Measurements from ENCODE around the gene PDZD8.
A peak's percentile ranks its signal among the peaks of the same experiment; 100 is the strongest.

Gene PDZD8

GRCh38 chr10:117352724-117353123 is 22.5 kb downstream of the PDZD8 start:
- FAIRE-seq: no peak
- TF ChIP-seq PAX5 (IDR thresholded peaks at IDR 0.05; ENCODE audit: insufficient read depth, low read length, severe bottlenecking): no peak
- TF ChIP-seq POLR2AphosphoS5 (IDR thresholded peaks at IDR 0.05; ENCODE audit: low read depth, low read length): no peak
- TF ChIP-seq POLR2A (IDR thresholded peaks at IDR 0.05; ENCODE audit: low read depth, low read length): no peak
- no peak for TF ChIP-seq TAF1 (IDR thresholded peaks at IDR 0.05; ENCODE audit: low read depth, low read length)
- TF ChIP-seq POU2F2 (IDR thresholded peaks at IDR 0.05; ENCODE audit: low read depth, low read length): no peak
- no peak for TF ChIP-seq SPI1 (IDR thresholded peaks at IDR 0.05; ENCODE audit: low read depth, low read length)
- DNase-seq (ENCODE audit: insufficient read length, low spot score): no peak

- no peak for DNase-seq (ENCODE audit: insufficient read length, low spot score)
- FAIRE-seq: no peak
- no peak for TF ChIP-seq POLR2A (IDR thresholded peaks at IDR 0.05; ENCODE audit: low read depth, low read length)
- TF ChIP-seq POU2F2 (IDR thresholded peaks at IDR 0.05; ENCODE audit: low read depth, low read length): no peak
- TF ChIP-seq POLR2AphosphoS5 (IDR thresholded peaks at IDR 0.05; ENCODE audit: low read depth, low read length): no peak
- no peak for TF ChIP-seq SPI1 (IDR thresholded peaks at IDR 0.05; ENCODE audit: low read depth, low read length)
- TF ChIP-seq PAX5 (IDR thresholded peaks at IDR 0.05; ENCODE audit: insufficient read depth, low read length, severe bottlenecking): no peak
- no peak for TF ChIP-seq TAF1 (IDR thresholded peaks at IDR 0.05; ENCODE audit: low read depth, low read length)
These were observed 23.2 kb downstream of the PDZD8 start for GRCh38 chr10:117351996-117352395.

DNA sequence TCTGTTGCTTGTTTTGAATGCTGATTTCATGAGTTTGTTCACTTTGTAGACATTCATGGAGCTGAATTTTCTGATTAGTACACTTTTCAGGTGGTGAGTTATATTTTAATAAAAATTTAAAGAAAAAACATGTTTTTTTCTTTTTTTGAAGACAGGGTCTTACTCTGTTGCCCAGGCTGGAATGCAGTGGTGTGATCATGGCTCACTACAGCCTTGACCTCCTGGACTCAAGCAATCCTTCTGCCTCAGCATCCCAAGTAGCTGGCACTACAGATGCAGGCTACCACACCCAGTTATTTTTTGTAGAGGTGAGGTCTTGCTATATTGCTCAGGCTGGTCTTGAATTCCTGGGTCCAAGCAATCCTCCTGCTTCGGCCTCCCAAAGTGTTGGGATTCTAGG is 23.7 kb downstream of the PDZD8 start:
- DNase-seq (ENCODE audit: insufficient read length, low spot score) (no peak), FAIRE-seq (no peak)
- TF ChIP-seq TAF1 (IDR thresholded peaks at IDR 0.05; ENCODE audit: low read depth, low read length) (no peak), POLR2AphosphoS5 (IDR thresholded peaks at IDR 0.05; ENCODE audit: low read depth, low read length) (no peak), PAX5 (IDR thresholded peaks at IDR 0.05; ENCODE audit: insufficient read depth, low read length, severe bottlenecking) (no peak), SPI1 (IDR thresholded peaks at IDR 0.05; ENCODE audit: low read depth, low read length) (no peak), POLR2A (IDR thresholded peaks at IDR 0.05; ENCODE audit: low read depth, low read length) (no peak), POU2F2 (IDR thresholded peaks at IDR 0.05; ENCODE audit: low read depth, low read length) (no peak)

DNA sequence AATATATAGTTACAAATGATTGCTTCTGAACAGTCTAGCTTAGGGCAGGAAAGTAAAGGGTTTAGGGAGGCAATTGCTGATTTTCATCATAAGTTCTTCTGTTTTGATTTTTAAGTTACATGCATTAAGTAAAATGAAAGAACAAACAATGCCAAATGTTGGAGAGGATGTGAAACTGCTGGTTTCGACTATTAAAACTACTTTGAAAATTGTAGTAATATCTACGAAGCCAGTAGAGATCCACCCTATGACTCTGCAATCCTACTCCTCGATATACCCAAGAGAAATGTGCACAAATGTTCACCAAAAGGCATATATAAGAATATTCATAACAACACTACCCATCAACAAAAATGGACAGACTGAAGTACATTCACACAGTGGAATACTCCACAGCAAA is 24.3 kb downstream of the PDZD8 start:
- TF ChIP-seq SPI1 (IDR thresholded peaks at IDR 0.05; ENCODE audit: low read depth, low read length) (peak; percentile 90), PAX5 (IDR thresholded peaks at IDR 0.05; ENCODE audit: insufficient read depth, low read length, severe bottlenecking) (no peak)
- FAIRE-seq: no peak
- DNase-seq (ENCODE audit: insufficient read length, low spot score): no peak

- FAIRE-seq: no peak
- DNase-seq (ENCODE audit: insufficient read length, low spot score): no peak
- no peak for TF ChIP-seq POLR2AphosphoS5 (IDR thresholded peaks at IDR 0.05; ENCODE audit: low read depth, low read length)
- no peak for TF ChIP-seq SPI1 (IDR thresholded peaks at IDR 0.05; ENCODE audit: low read depth, low read length)
- no peak for TF ChIP-seq POU2F2 (IDR thresholded peaks at IDR 0.05; ENCODE audit: low read depth, low read length)
- TF ChIP-seq TAF1 (IDR thresholded peaks at IDR 0.05; ENCODE audit: low read depth, low read length): no peak
- TF ChIP-seq POLR2A (IDR thresholded peaks at IDR 0.05; ENCODE audit: low read depth, low read length): no peak
- no peak for TF ChIP-seq PAX5 (IDR thresholded peaks at IDR 0.05; ENCODE audit: insufficient read depth, low read length, severe bottlenecking)
These were observed 27.0 kb downstream of the PDZD8 start for GRCh38 chr10:117348236-117348635.

GRCh38 chr10:117346574-117346973 is 28.7 kb downstream of the PDZD8 start:
- no peak for DNase-seq (ENCODE audit: insufficient read length, low spot score)
- no peak for FAIRE-seq
- TF ChIP-seq POU2F2 (IDR thresholded peaks at IDR 0.05; ENCODE audit: low read depth, low read length): no peak
- no peak for TF ChIP-seq POLR2AphosphoS5 (IDR thresholded peaks at IDR 0.05; ENCODE audit: low read depth, low read length)
- no peak for TF ChIP-seq POLR2A (IDR thresholded peaks at IDR 0.05; ENCODE audit: low read depth, low read length)
- TF ChIP-seq SPI1 (IDR thresholded peaks at IDR 0.05; ENCODE audit: low read depth, low read length): no peak
- TF ChIP-seq PAX5 (IDR thresholded peaks at IDR 0.05; ENCODE audit: insufficient read depth, low read length, severe bottlenecking): no peak
- TF ChIP-seq TAF1 (IDR thresholded peaks at IDR 0.05; ENCODE audit: low read depth, low read length): no peak

DNA sequence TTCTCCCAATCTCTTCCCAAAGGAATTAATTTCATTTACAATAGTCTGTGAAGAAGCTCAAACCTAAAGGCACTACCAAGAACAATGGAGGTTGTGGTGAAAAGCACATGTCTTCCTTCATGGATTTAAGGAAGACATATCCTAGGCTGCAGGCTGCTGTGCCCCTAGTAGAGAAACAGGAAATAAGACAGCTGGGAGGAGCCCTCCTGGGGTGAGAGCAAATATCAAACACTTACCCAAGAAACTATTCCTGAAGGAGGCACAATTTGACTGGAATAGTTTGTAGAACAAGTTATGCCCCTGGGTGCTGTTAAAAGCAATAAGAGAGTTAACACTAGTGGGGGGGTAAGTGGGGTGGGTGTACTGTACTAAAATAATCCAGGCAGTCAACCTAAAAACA is 30.1 kb downstream of the PDZD8 start:
- TF ChIP-seq POLR2A (IDR thresholded peaks at IDR 0.05; ENCODE audit: low read depth, low read length) (no peak), PAX5 (IDR thresholded peaks at IDR 0.05; ENCODE audit: insufficient read depth, low read length, severe bottlenecking) (no peak), POU2F2 (IDR thresholded peaks at IDR 0.05; ENCODE audit: low read depth, low read length) (no peak), SPI1 (IDR thresholded peaks at IDR 0.05; ENCODE audit: low read depth, low read length) (no peak), TAF1 (IDR thresholded peaks at IDR 0.05; ENCODE audit: low read depth, low read length) (no peak), POLR2AphosphoS5 (IDR thresholded peaks at IDR 0.05; ENCODE audit: low read depth, low read length) (no peak)
- no peak for FAIRE-seq
- DNase-seq (ENCODE audit: insufficient read length, low spot score): no peak

DNA sequence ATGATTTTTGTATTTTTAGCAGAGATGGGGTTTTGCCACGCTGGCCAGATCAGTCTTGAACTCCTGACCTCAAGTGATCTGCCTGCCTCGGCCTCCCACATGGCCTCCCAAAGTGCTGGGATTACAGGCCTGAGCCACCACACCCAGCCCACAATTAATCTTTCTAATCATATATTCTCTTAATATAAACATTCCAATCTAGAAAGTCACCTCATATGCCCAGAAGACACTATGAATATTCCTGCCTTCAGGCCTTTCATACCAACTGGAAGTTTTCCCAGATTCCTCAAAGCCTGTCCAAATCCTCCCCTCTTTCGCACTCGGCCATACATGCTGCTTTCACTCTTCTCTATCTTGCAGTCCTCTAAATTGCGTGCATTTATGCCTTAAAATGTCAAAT is 32.6 kb downstream of the PDZD8 start:
- DNase-seq (ENCODE audit: insufficient read length, low spot score) (no peak), FAIRE-seq (no peak)
- TF ChIP-seq PAX5 (IDR thresholded peaks at IDR 0.05; ENCODE audit: insufficient read depth, low read length, severe bottlenecking) (no peak), POU2F2 (IDR thresholded peaks at IDR 0.05; ENCODE audit: low read depth, low read length) (no peak), SPI1 (IDR thresholded peaks at IDR 0.05; ENCODE audit: low read depth, low read length) (no peak), POLR2A (IDR thresholded peaks at IDR 0.05; ENCODE audit: low read depth, low read length) (no peak), TAF1 (IDR thresholded peaks at IDR 0.05; ENCODE audit: low read depth, low read length) (no peak), POLR2AphosphoS5 (IDR thresholded peaks at IDR 0.05; ENCODE audit: low read depth, low read length) (no peak)

DNA sequence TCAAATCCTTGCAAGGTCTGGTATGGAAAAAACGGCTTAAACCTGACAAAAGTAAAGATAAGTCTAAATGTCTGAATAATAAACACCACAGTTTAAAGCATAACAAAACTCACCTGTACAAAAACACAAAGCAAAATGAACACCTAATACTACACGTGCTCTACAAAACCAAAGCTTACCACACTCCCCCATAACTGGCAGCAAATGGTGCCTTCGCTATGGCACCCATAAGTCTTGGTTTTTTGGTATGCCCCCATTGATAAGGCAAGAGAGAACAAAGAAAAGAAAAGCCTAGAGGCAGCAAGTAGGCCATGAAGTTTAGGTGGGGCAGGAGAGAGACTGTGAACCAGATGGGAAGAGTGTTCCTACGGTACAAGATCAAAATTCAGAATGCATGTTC is 34.2 kb downstream of the PDZD8 start:
- DNase-seq (ENCODE audit: insufficient read length, low spot score): no peak
- FAIRE-seq: no peak
- TF ChIP-seq POLR2AphosphoS5 (IDR thresholded peaks at IDR 0.05; ENCODE audit: low read depth, low read length) (no peak), SPI1 (IDR thresholded peaks at IDR 0.05; ENCODE audit: low read depth, low read length) (no peak), POU2F2 (IDR thresholded peaks at IDR 0.05; ENCODE audit: low read depth, low read length) (no peak), PAX5 (IDR thresholded peaks at IDR 0.05; ENCODE audit: insufficient read depth, low read length, severe bottlenecking) (no peak), POLR2A (IDR thresholded peaks at IDR 0.05; ENCODE audit: low read depth, low read length) (no peak)

- no peak for TF ChIP-seq POLR2AphosphoS5 (IDR thresholded peaks at IDR 0.05; ENCODE audit: low read depth, low read length)
- TF ChIP-seq SPI1 (IDR thresholded peaks at IDR 0.05; ENCODE audit: low read depth, low read length): no peak
- no peak for TF ChIP-seq PAX5 (IDR thresholded peaks at IDR 0.05; ENCODE audit: insufficient read depth, low read length, severe bottlenecking)
- no peak for TF ChIP-seq POLR2A (IDR thresholded peaks at IDR 0.05; ENCODE audit: low read depth, low read length)
- TF ChIP-seq TAF1 (IDR thresholded peaks at IDR 0.05; ENCODE audit: low read depth, low read length): no peak
- no peak for TF ChIP-seq POU2F2 (IDR thresholded peaks at IDR 0.05; ENCODE audit: low read depth, low read length)
- no peak for FAIRE-seq
- DNase-seq (ENCODE audit: insufficient read length, low spot score): no peak
These were observed 35.3 kb downstream of the PDZD8 start for GRCh38 chr10:117339979-117340378.

Measured in GM12891 (cell line).